HEK293T (cell line): Measurements from ENCODE around the gene CTDSPL.
A peak's percentile ranks its signal among the peaks of the same experiment; 100 is the strongest.

Experiments used
- CTCF ChIA-PET: fragments of 350-600 bp; formaldehyde crosslinking; extraction: SDS; loops from one replicate; lab custom pipeline; 2021; ENCODE audit warnings: antibody characterized with exemption, inconsistent platforms; lab: Yijun Ruan, JAX
- POLR2A ChIA-PET: fragments of 350-600 bp; formaldehyde crosslinking; extraction: SDS; loops from one replicate; lab custom pipeline; 2020; ENCODE audit warnings: antibody characterized with exemption, inconsistent platforms; lab: Yijun Ruan, JAX
- DNase-seq: peaks from one replicate; pipeline ENCODE4 v3.0.0; 2012; ENCODE audit warnings: mixed read lengths; ENCODE audit errors: extremely low spot score
- ARNT ChIP-seq: fragments of 450-650 bp; IDR thresholded peaks from 2 replicates; pipeline ENCODE4 v1.6.1; 2017; ENCODE audit warnings: mild to moderate bottlenecking
- BHLHE40 ChIP-seq: fragments of 450-650 bp; IDR thresholded peaks from 2 replicates; pipeline ENCODE4 v1.6.1; 2016; ENCODE audit warnings: mild to moderate bottlenecking, moderate library complexity, borderline replicate concordance
- CTBP1 ChIP-seq: fragments of 450-650 bp; IDR thresholded peaks from 2 replicates; pipeline ENCODE4 v1.6.1; 2016; ENCODE audit warnings: borderline replicate concordance
- ELF4 ChIP-seq: fragments of 450-650 bp; IDR thresholded peaks from 2 replicates; pipeline ENCODE4 v1.6.1; 2017; ENCODE audit warnings: antibody characterized with exemption
- FOXA1 ChIP-seq: fragments of 450-650 bp; IDR thresholded peaks from 2 replicates; pipeline ENCODE4 v1.6.1; 2016; ENCODE audit warnings: mild to moderate bottlenecking
- FOXK2 ChIP-seq: fragments of 450-650 bp; IDR thresholded peaks from 2 replicates; pipeline ENCODE4 v1.6.1; 2016; ENCODE audit warnings: mild to moderate bottlenecking
- FOXM1 ChIP-seq: fragments of 450-650 bp; IDR thresholded peaks from 2 replicates; pipeline ENCODE4 v1.6.1; 2017; ENCODE audit warnings: mild to moderate bottlenecking, borderline replicate concordance
- HDGF ChIP-seq: fragments of 450-650 bp; IDR thresholded peaks from 2 replicates; pipeline ENCODE4 v1.6.1; 2017; ENCODE audit warnings: antibody characterized with exemption, borderline replicate concordance
- L3MBTL2 ChIP-seq: fragments of 450-650 bp; conservative IDR thresholded peaks from 2 replicates; pipeline ENCODE4 v1.6.1; 2016; ENCODE audit warnings: mild to moderate bottlenecking
- LEF1 ChIP-seq: fragments of 450-650 bp; IDR thresholded peaks from 2 replicates; pipeline ENCODE4 v1.6.1; 2017; ENCODE audit warnings: mild to moderate bottlenecking, borderline replicate concordance
- NFRKB ChIP-seq: fragments of 450-650 bp; IDR thresholded peaks from 2 replicates; pipeline ENCODE4 v1.6.1; 2016; ENCODE audit warnings: mild to moderate bottlenecking, moderate library complexity
- PKNOX1 ChIP-seq: fragments of 450-650 bp; IDR thresholded peaks from 2 replicates; pipeline ENCODE4 v1.6.1; 2016
- SP1 ChIP-seq: fragments of 450-650 bp; IDR thresholded peaks from 2 replicates; pipeline ENCODE4 v1.6.1; 2017
- SUZ12 ChIP-seq: fragments of 450-650 bp; IDR thresholded peaks from 2 replicates; pipeline ENCODE4 v1.6.1; 2016; ENCODE audit warnings: mild to moderate bottlenecking
- TARDBP ChIP-seq: fragments of 450-650 bp; IDR thresholded peaks from 2 replicates; pipeline ENCODE4 v1.6.1; 2016
- ZNF384 ChIP-seq: fragments of 450-650 bp; IDR thresholded peaks from 2 replicates; pipeline ENCODE4 v1.6.1; 2016

Gene CTDSPL

GRCh38 chr3:37859354-37859753 is 2.3 kb upstream of the CTDSPL start:
- ChIA-PET POLR2A (no interaction called here), CTCF (interaction anchor here (0.6 to 1.0 kb wide), 2 partner anchors 105 to 108 kb away, joined by 5 to 6 read pairs; no protein-coding TSS in a partner anchor)
- TF ChIP-seq BHLHE40 (no peak), NFRKB (no peak), FOXM1 (no peak), CTBP1 (no peak), FOXK2 (no peak), ZNF384 (no peak), HDGF (no peak), TARDBP (no peak), PKNOX1 (no peak), SUZ12 (no peak), ELF4 (no peak), FOXA1 (no peak), SP1 (no peak), ARNT (no peak), LEF1 (no peak)
- no peak for DNase-seq

- POLR2A ChIA-PET: no interaction called here
- CTCF ChIA-PET: interaction anchor here (0.6 kb wide), 1 partner anchor 105 kb away, joined by 5 read pairs; no protein-coding TSS in a partner anchor
- no peak for TF ChIP-seq FOXM1
- TF ChIP-seq LEF1: no peak
- no peak for DNase-seq
These were observed 1.8 kb upstream of the CTDSPL start for GRCh38 chr3:37859908-37860199.

- TF ChIP-seq FOXK2 (no peak), SUZ12 (no peak), L3MBTL2 (no peak), ARNT (no peak), ZNF384 (no peak), SP1 (no peak), CTBP1 (no peak), ELF4 (no peak)
- CTCF ChIA-PET: no interaction called here
- POLR2A ChIA-PET: no interaction called here
- peak; percentile 24 for DNase-seq
These were observed 681 bp downstream of the CTDSPL start for GRCh38 chr3:37862219-37862902.

- no peak for DNase-seq
- CTCF ChIA-PET: no interaction called here
- no peak for TF ChIP-seq FOXA1
- TF ChIP-seq ELF4: no peak
- no peak for TF ChIP-seq NFRKB
- TF ChIP-seq FOXK2: no peak
- TF ChIP-seq CTBP1: no peak
- no peak for TF ChIP-seq ARNT
- no peak for TF ChIP-seq PKNOX1
- no peak for TF ChIP-seq ZNF384
- TF ChIP-seq LEF1: no peak
- TF ChIP-seq HDGF: no peak
- no peak for TF ChIP-seq BHLHE40
- TF ChIP-seq FOXM1: no peak
- TF ChIP-seq SUZ12: no peak
- no peak for TF ChIP-seq TARDBP
- TF ChIP-seq L3MBTL2: no peak
- TF ChIP-seq SP1: no peak
- POLR2A ChIA-PET: no interaction called here
These were observed 1.5 kb downstream of the CTDSPL start for GRCh38 chr3:37862903-37863815.

- ChIA-PET POLR2A (no interaction called here), CTCF (no interaction called here)
- TF ChIP-seq FOXM1 (no peak), CTBP1 (no peak), NFRKB (no peak), BHLHE40 (no peak), ZNF384 (no peak), LEF1 (no peak), SUZ12 (no peak), FOXK2 (no peak), ARNT (no peak)
- DNase-seq: no peak
These were observed 2.5 kb downstream of the CTDSPL start for GRCh38 chr3:37863949-37864822.

- no peak for DNase-seq
- CTCF ChIA-PET: no interaction called here
- TF ChIP-seq LEF1: no peak
- no peak for TF ChIP-seq ARNT
- TF ChIP-seq FOXK2: no peak
- no peak for TF ChIP-seq CTBP1
- no peak; the same call in 1 of the 2 replicates for TF ChIP-seq PKNOX1
- TF ChIP-seq BHLHE40: no peak
- TF ChIP-seq FOXM1: no peak
- no peak for TF ChIP-seq FOXA1
- TF ChIP-seq NFRKB: no peak
- no peak for TF ChIP-seq SUZ12
- TF ChIP-seq SP1: no peak
- no peak for TF ChIP-seq HDGF
- no peak for TF ChIP-seq ZNF384
- TF ChIP-seq ELF4: no peak
- no peak for TF ChIP-seq TARDBP
- no peak for TF ChIP-seq L3MBTL2
- POLR2A ChIA-PET: no interaction called here
These were observed 3.2 kb downstream of the CTDSPL start for GRCh38 chr3:37864904-37865303.
